H1 (cell line): ENCODE measurements around the gene ARL8A. TPM values are rescaled to one million over a fixed set of nuclear protein-coding genes. Genes with fewer than 3 reads are reported as not detected.

Experiments used
- CTCF ChIA-PET: fragments of 300-600 bp; sonication (Branson Sonifier 250); formaldehyde crosslinking; loops from one replicate; lab custom pipeline; 2021; ENCODE audit not compliant: partially characterized antibody; lab: Charles Lee
- POLR2A ChIA-PET: fragments of 300-600 bp; sonication (Branson Sonifier 250); formaldehyde crosslinking; loops from one replicate; lab custom pipeline; 2021; ENCODE audit warnings: inconsistent platforms; ENCODE audit not compliant: partially characterized antibody; lab: Charles Lee
- DNase-seq, 2 experiments: peaks; one replicate each; pipeline versions ENCODE4 v3.0.0 to v3.0.0-alpha.2; 2010 to 2022; ENCODE audit warnings: low spot score in 2 of 2, low read depth in 1 of 2, mixed read lengths in 1 of 2
- FAIRE-seq: peaks from 2 replicates; lab custom pipeline; 2011; peaks lifted over from hg19 to GRCh38; lab: Jason Lieb, UNC
- H2AFZ ChIP-seq: 2 replicates; pipeline ENCODE4 v1.8.1; 2012; ENCODE audit warnings: low read length, inconsistent platforms
- H2AK5ac ChIP-seq: 2 replicates; pipeline ENCODE4 v1.6.1; 2013; ENCODE audit warnings: low read depth, low read length
- H2BK120ac ChIP-seq: replicated peaks from 2 replicates; pipeline ENCODE3; 2013; ENCODE audit warnings: low read depth, low read length, inconsistent platforms
- H2BK12ac ChIP-seq: 2 replicates; pipeline ENCODE4 v1.6.1; 2013; ENCODE audit warnings: low read depth, low read length
- H2BK15ac ChIP-seq: 2 replicates; pipeline ENCODE4 v1.6.1; 2013; ENCODE audit warnings: low read length
- H2BK20ac ChIP-seq: 2 replicates; pipeline ENCODE4 v1.6.1; 2013; ENCODE audit warnings: low read length
- H2BK5ac ChIP-seq: 2 replicates; pipeline ENCODE4 v1.6.1; 2013; ENCODE audit warnings: low read depth, low read length
- H3K14ac ChIP-seq: 2 replicates; pipeline ENCODE4 v1.6.1; 2013; ENCODE audit warnings: inconsistent platforms; ENCODE audit not compliant: insufficient read length
- H3K18ac ChIP-seq: 2 replicates; pipeline ENCODE4 v1.6.1; 2013; ENCODE audit warnings: low read length; ENCODE audit errors: extremely low read depth
- H3K23ac ChIP-seq: 2 replicates; pipeline ENCODE4 v1.6.1; 2013; ENCODE audit warnings: inconsistent platforms; ENCODE audit not compliant: insufficient read length
- H3K23me2 ChIP-seq: 2 replicates; pipeline ENCODE4 v1.6.1; 2013; ENCODE audit warnings: low read depth, low read length
- H3K27ac ChIP-seq: 2 replicates; pipeline ENCODE4 v1.6.1; 2011; ENCODE audit warnings: low read depth, low read length, inconsistent platforms
- H3K27me3 ChIP-seq, 4 experiments: replicated peaks in 1 of 4; 1 replicate in 1 of 4; 2 replicates in 3 of 4; pipeline versions ENCODE4 v1.6.1 to v1.8.1; 2011 to 2013; ENCODE audit warnings: low read length in 3 of 4, mild to moderate bottlenecking in 3 of 4, inconsistent platforms in 2 of 4, mixed read lengths in 2 of 4, moderate library complexity in 1 of 4; ENCODE audit not compliant: control insufficient read depth in 3 of 4, insufficient read depth in 3 of 4; ENCODE audit errors: extremely low read depth in 1 of 4
- H3K36me3 ChIP-seq, 4 experiments: 2 replicates each; pipeline versions ENCODE4 v1.6.1 to v1.8.1; 2011 to 2013; ENCODE audit warnings: mild to moderate bottlenecking in 4 of 4, low read length in 3 of 4, moderate library complexity in 2 of 4, control low read depth in 1 of 4, inconsistent platforms in 1 of 4; ENCODE audit not compliant: insufficient read depth in 4 of 4, control insufficient read depth in 2 of 4
- H3K4ac ChIP-seq: replicated peaks from 2 replicates; pipeline ENCODE3; 2013; ENCODE audit warnings: low read length, low read depth, mixed read lengths, inconsistent platforms; ENCODE audit not compliant: insufficient read length
- H3K4me1 ChIP-seq, 4 experiments: replicated peaks in 1 of 4; 1 replicate in 1 of 4; 2 replicates in 3 of 4; pipeline versions ENCODE4 v1.6.1 to v1.8.1; 2011 to 2013; ENCODE audit warnings: low read length in 3 of 4, inconsistent platforms in 2 of 4, mixed read lengths in 1 of 4; ENCODE audit not compliant: insufficient read depth in 4 of 4, control insufficient read depth in 3 of 4
- H3K4me2 ChIP-seq, 2 experiments: 2 replicates each; pipeline versions ENCODE4 v1.6.1 to v1.8.1; 2011 to 2013; ENCODE audit warnings: low read depth in 2 of 2, low read length in 2 of 2, control low read depth in 1 of 2, inconsistent platforms in 1 of 2, mild to moderate bottlenecking in 1 of 2; ENCODE audit not compliant: insufficient read depth in 1 of 2
- H3K4me3 ChIP-seq, 4 experiments: fragments of 200-600, 300-600 bp in 1 of 4; sonication (generic), shearing (Covaris generic), sonication (Bioruptor Twin) in 1 of 4; 2 replicates each; pipeline versions ENCODE4 v1.5.1 to v1.8.1; 2011 to 2016; ENCODE audit warnings: low read length in 4 of 4, low read depth in 3 of 4, control low read depth in 2 of 4, inconsistent platforms in 2 of 4, mild to moderate bottlenecking in 2 of 4, mixed read lengths in 1 of 4, moderate library complexity in 1 of 4; ENCODE audit not compliant: insufficient read depth in 2 of 4; ENCODE audit errors: extremely low read depth in 1 of 4
- H3K56ac ChIP-seq: replicated peaks from 2 replicates; pipeline ENCODE3; 2013; ENCODE audit warnings: low read depth, mild to moderate bottlenecking, mixed read lengths, low read length, inconsistent platforms; ENCODE audit not compliant: insufficient read length
- H3K79me1 ChIP-seq: 2 replicates; pipeline ENCODE4 v1.6.1; 2013; ENCODE audit warnings: low read depth, low read length, control low read depth
- H3K79me2 ChIP-seq, 2 experiments: 2 replicates each; pipeline versions ENCODE4 v1.6.1 to v1.8.1; 2012 to 2013; ENCODE audit warnings: low read length in 2 of 2, mild to moderate bottlenecking in 2 of 2, inconsistent platforms in 1 of 2; ENCODE audit not compliant: insufficient read depth in 2 of 2, control insufficient read depth in 1 of 2
- H3K9ac ChIP-seq, 4 experiments: replicated peaks in 1 of 4; 1 replicate in 1 of 4; 2 replicates in 3 of 4; pipeline versions ENCODE4 v1.6.1 to v1.8.1; 2011 to 2013; ENCODE audit warnings: low read depth in 3 of 4, low read length in 3 of 4, control low read depth in 2 of 4, mild to moderate bottlenecking in 2 of 4, moderate library complexity in 2 of 4, inconsistent platforms in 1 of 4; ENCODE audit errors: extremely low read depth in 1 of 4
- H3K9me3 ChIP-seq, 2 experiments: 2 replicates each; pipeline versions ENCODE4 v1.6.1 to v1.8.1; 2012 to 2013; ENCODE audit warnings: mild to moderate bottlenecking in 2 of 2, moderate library complexity in 2 of 2, control low read depth in 1 of 2, inconsistent platforms in 1 of 2, low read depth in 1 of 2, low read length in 1 of 2, mixed read lengths in 1 of 2; ENCODE audit not compliant: insufficient read depth in 2 of 2
- H4K20me1 ChIP-seq, 2 experiments: replicated peaks in 1 of 2; 2 replicates each; pipeline versions ENCODE3 to v1.8.1; 2011 to 2013; ENCODE audit warnings: inconsistent platforms in 2 of 2, low read length in 2 of 2, mild to moderate bottlenecking in 1 of 2; ENCODE audit not compliant: insufficient read depth in 2 of 2, control insufficient read depth in 1 of 2
- H4K5ac ChIP-seq: 2 replicates; pipeline ENCODE4 v1.6.1; 2013; ENCODE audit warnings: low read length, low read depth, mixed read lengths, inconsistent platforms; ENCODE audit not compliant: insufficient read length
- H4K8ac ChIP-seq: 2 replicates; pipeline ENCODE4 v1.8.0; 2013; ENCODE audit warnings: mild to moderate bottlenecking, moderate library complexity, low read length, inconsistent platforms; ENCODE audit not compliant: insufficient read depth; ENCODE audit errors: extremely low read depth
- H4K91ac ChIP-seq: replicated peaks from 2 replicates; pipeline ENCODE3; 2013; ENCODE audit warnings: low read length, mixed read lengths, inconsistent platforms; ENCODE audit not compliant: insufficient read length
- CBX8 ChIP-seq: fragments of 300-800, 300-1000 bp; sonication (generic); IDR thresholded peaks from 2 replicates; pipeline ENCODE4 v1.7.1; 2016; ENCODE audit warnings: low read depth, low read length, borderline replicate concordance
- CTCF ChIP-seq, 3 experiments: IDR thresholded peaks; 1 replicate in 2 of 3; 2 replicates in 1 of 3; pipeline versions ENCODE4 v1.5.1 to v1.6.1; 2011; ENCODE audit warnings: low read length in 3 of 3, mild to moderate bottlenecking in 3 of 3, inconsistent platforms in 2 of 3, low read depth in 1 of 3, moderate library complexity in 1 of 3; ENCODE audit not compliant: insufficient read depth in 1 of 3; ENCODE audit errors: control extremely low read depth in 1 of 3
- HDAC6 ChIP-seq: IDR thresholded peaks from one replicate; pipeline ENCODE4 v1.7.1; 2012; ENCODE audit warnings: low read depth, mild to moderate bottlenecking, inconsistent platforms, low read length, moderate library complexity
- KDM4A ChIP-seq: IDR thresholded peaks from one replicate; pipeline ENCODE4 v1.7.1; 2012; ENCODE audit warnings: low read depth, mild to moderate bottlenecking, moderate library complexity, low read length, inconsistent platforms; ENCODE audit not compliant: severe bottlenecking
- PHF8 ChIP-seq: fragments of 200-600 bp; sonication (generic); conservative IDR thresholded peaks from 2 replicates; pipeline ENCODE4 v1.7.1; 2012; ENCODE audit warnings: low read depth, mild to moderate bottlenecking, inconsistent platforms, low read length, moderate library complexity
- POLR2AphosphoS5 ChIP-seq: IDR thresholded peaks from 2 replicates; pipeline ENCODE4 v1.6.1; 2011; ENCODE audit warnings: low read depth, low read length
- POU5F1 ChIP-seq: IDR thresholded peaks from 2 replicates; pipeline ENCODE4 v1.6.1; 2011; ENCODE audit warnings: low read depth, mild to moderate bottlenecking, low read length, moderate library complexity
- RFX5 ChIP-seq: IDR thresholded peaks from 2 replicates; pipeline ENCODE4 v1.6.1; 2011; ENCODE audit warnings: low read depth, low read length, improper control_type of control experiment, borderline replicate concordance
- WGBS, 2 experiments: shearing (Covaris generic) in 1 of 2; methylation state at CpG; one replicate each; pipeline versions ENCODE4 v1.1.6 to v1.1.7; 2013 to 2015; ENCODE audit warnings: low lambda C conversion rate in 2 of 2, mixed read lengths in 2 of 2, inconsistent platforms in 1 of 2, low coverage in 1 of 2, missing lambda C conversion rate in 1 of 2; ENCODE audit not compliant: insufficient replicate concordance in 2 of 2, insufficient coverage in 1 of 2, insufficient read length in 1 of 2; ENCODE audit errors: extremely low coverage in 1 of 2, missing lambda C conversion rate in 1 of 2; 5-methylcytosine and 5-hydroxymethylcytosine counted together
- polyA plus RNA-seq, 7 experiments: library from polyadenylated mRNA; depleted of rRNA in 3 of 7; stranded (reverse) in 5 of 7; unstranded in 2 of 7; fragments of >200 nt in 5 of 7; fragments of 200-250 nt in 2 of 7; gene quantifications; 1 replicate in 5 of 7; 2 replicates in 1 of 7; 4 replicates in 1 of 7; pipeline versions ENCODE4 v1.2.1 to v1.2.3, GENCODE V29; 2011 to 2013; ENCODE audit warnings: missing spikeins in 2 of 7, mixed read lengths in 2 of 7
- total RNA-seq: library from RNA; stranded (reverse); fragmentation: NEBNext Ultra II Directional; extraction: Animal tissue kit (Norgen Biotek cat#: 25700); gene quantifications from 2 replicates; pipeline ENCODE4 v1.2.1, GENCODE V29; 2021

Gene ARL8A
- total and polyA plus RNA-seq, 2 of the 8 experiments (the other 6 are each of a cell fraction or from before 2014, with no cell fraction given) = 40.3 to 58.7 TPM

GRCh38 chr1:202084791-202085681 lies 59.5 kb downstream of the ARL8A start:
- Histone ChIP-seq H3K4me2 (peak overlapping the region; percentile 52 to 54), H3K18ac (peak overlapping the region; percentile 97), H2AFZ (no peak overlapping the region), H3K79me2 (no peaks in the 10 kb centered on the region), H3K56ac (no peak overlapping the region), H2BK15ac (peak overlapping the region; percentile 65; the same call in 1 of the 2 replicates), H3K27me3 (no peaks in the 10 kb centered on the region), H2AK5ac (peak overlapping the region; percentile 83; the same call in 1 of the 2 replicates), H4K5ac (peak overlapping the region; percentile 65), H3K23me2 (peaks cover 4% of the 10 kb centered on the region; the same call in 1 of the 2 replicates), H4K20me1 (no peaks in the 10 kb centered on the region), H2BK120ac (peak overlapping the region; percentile 3), H3K14ac (no peak overlapping the region), H3K9ac (no peak overlapping the region; a peak in 1 of 7 replicates), H4K8ac (peak overlapping the region; percentile 58; the same call in 1 of the 2 replicates), H4K91ac (peak overlapping the region; percentile 63), H3K9me3 (no peaks in the 10 kb centered on the region), H3K79me1 (no peaks in the 10 kb centered on the region), H3K4ac (peak overlapping the region; percentile 55), H3K4me1 (peaks cover 17 to 29% (median 20%) of the 10 kb centered on the region in 4 experiments), H3K4me3 (no peak overlapping the region), H2BK12ac (peak overlapping the region; percentile 99), H3K27ac (0 out of 2 replicates have a peak overlapping the region, but pooled peaks have one; percentile 5), H2BK5ac (peak overlapping the region; percentile 84), H3K23ac (no peak overlapping the region), H2BK20ac (peak overlapping the region; percentile 86; the same call in 1 of the 2 replicates), H3K36me3 (no peaks in the 10 kb centered on the region)
- 51% methylated on average over 16 of the region's 16 CpGs; no CpG with 5 or more reads in 1 of the 2 experiments for WGBS, 2 experiments
- POLR2A ChIA-PET = interaction anchor here (0.6 to 5.7 kb wide), 6 partner anchors 16 to 124 kb away, joined by 3 to 45 read pairs (median 4); partner anchors contain the start of gene ELF3
- DNase-seq (peak in 1 of 2 experiments; percentile 60), FAIRE-seq (no peak)
- CTCF ChIA-PET = interaction anchor here (0.6 to 3.0 kb wide), 6 partner anchors 17 to 85 kb away, joined by 3 to 11 read pairs (median 4); partner anchors contain the start of gene GPR37L1
- TF ChIP-seq POU5F1 (no peak), CBX8 (no peak), PHF8 (no peak), RFX5 (no peak), POLR2AphosphoS5 (no peak), CTCF (IDR thresholded peaks at IDR 0.05; ENCODE audit: control extremely low read depth in 1 of 3, insufficient read depth in 1 of 3, low read depth in 1 of 3, low read length in 3 of 3) (no peak), HDAC6 (no peak), KDM4A (no peak)
